K562 (cell line): ENCODE results near the gene SPHK1. TPM values are rescaled to one million over a fixed set of nuclear protein-coding genes. Genes with fewer than 3 reads are reported as not detected.
A peak's percentile ranks its signal among the peaks of the same experiment; 100 is the strongest.

Source experiments
- ASH1L ChIP-seq: fragments of 450-650 bp; IDR thresholded peaks from 2 replicates; pipeline ENCODE4 v1.6.1; 2018; ENCODE audit warnings: borderline replicate concordance, mild to moderate bottlenecking, low read depth; ENCODE audit not compliant: partially characterized antibody
- E2F5 ChIP-seq: sonication (generic); formaldehyde crosslinking; IDR thresholded peaks from 2 replicates; pipeline ENCODE4 v1.8.0; 2022; ENCODE audit warnings: mild to moderate bottlenecking, missing genetic modification reagents
- FOXP4 ChIP-seq: sonication (generic); formaldehyde crosslinking; IDR thresholded peaks from 2 replicates; pipeline ENCODE4 v1.8.0; 2022; ENCODE audit warnings: mild to moderate bottlenecking, missing genetic modification reagents, borderline replicate concordance
- HDAC1 ChIP-seq, 2 experiments: fragments of 450-650 bp; IDR thresholded peaks; 2 replicates each; pipeline ENCODE4 v1.6.1; 2016 to 2017; ENCODE audit warnings: inconsistent platforms in 1 of 2, mild to moderate bottlenecking in 1 of 2, moderate library complexity in 1 of 2
- IRF1 ChIP-seq: sonication (generic); formaldehyde crosslinking; IDR thresholded peaks from 2 replicates; pipeline ENCODE4 v1.8.0; 2022; ENCODE audit warnings: missing genetic modification reagents, mild to moderate bottlenecking, borderline replicate concordance
- IRF2 ChIP-seq: sonication (generic); formaldehyde crosslinking; IDR thresholded peaks from 2 replicates; pipeline ENCODE4 v1.8.1; 2022; ENCODE audit warnings: mild to moderate bottlenecking, missing genetic modification reagents
- NR4A1 ChIP-seq, 2 experiments: fragments of 250-450 bp in 1 of 2; fragments of 450-650 bp in 1 of 2; sonication (Bioruptor Pico) in 1 of 2; IDR thresholded peaks; 2 replicates each; pipeline versions ENCODE4 v1.4.0 to v1.6.1; 2016 to 2020; ENCODE audit warnings: mild to moderate bottlenecking in 2 of 2, missing compliant biosample characterization in 1 of 2, missing genetic modification characterization in 1 of 2, moderate library complexity in 1 of 2
- PHF8 ChIP-seq: fragments of 200-600 bp; sonication (generic); IDR thresholded peaks from 2 replicates; pipeline ENCODE4 v1.6.1; 2012; ENCODE audit warnings: mixed run types, mild to moderate bottlenecking, inconsistent platforms, low read length, moderate library complexity, borderline replicate concordance
- RBM34 ChIP-seq: fragments of 200-400 bp; formaldehyde crosslinking; IDR thresholded peaks from 2 replicates; pipeline ENCODE4 v1.6.1; 2018; ENCODE audit warnings: low read length, borderline replicate concordance; ENCODE audit not compliant: insufficient read depth
- SRF ChIP-seq, 2 experiments: fragments of 250-450, 450-650 bp in 1 of 2; sonication (Bioruptor Pico) in 1 of 2; sonication (generic) in 1 of 2; formaldehyde crosslinking; IDR thresholded peaks; 2 replicates each; pipeline versions ENCODE4 v1.5.0 to v1.5.1; 2020 to 2022; ENCODE audit warnings: mild to moderate bottlenecking in 1 of 2, missing genetic modification reagents in 1 of 2
- ZBTB40 ChIP-seq, 2 experiments: fragments of 450-650 bp in 1 of 2; sonication (generic) in 1 of 2; formaldehyde crosslinking in 1 of 2; IDR thresholded peaks; 2 replicates each; pipeline versions ENCODE4 v1.7.1 to v1.9.0; 2016 to 2022; ENCODE audit warnings: inconsistent platforms in 1 of 2, mild to moderate bottlenecking in 1 of 2, missing genetic modification reagents in 1 of 2
- ZC3H4 ChIP-seq: sonication (generic); formaldehyde crosslinking; IDR thresholded peaks from 2 replicates; pipeline ENCODE4 v1.9.0; 2021; ENCODE audit warnings: missing genetic modification reagents, borderline replicate concordance
- polyA plus RNA-seq, 8 experiments: library from polyadenylated mRNA; depleted of rRNA in 4 of 8; stranded (reverse) in 5 of 8; unstranded in 3 of 8; fragments of >200 nt; fragmentation: Nextera tagmentation in 2 of 8; fragmentation: Illumina TruSeq in 1 of 8; extraction: Ambion mirVana in 2 of 8; extraction: Trizol in 1 of 8; gene quantifications; 2 replicates each; pipeline versions ENCODE4 v1.2.1 to v1.2.3, GENCODE V29; 2011 to 2014; ENCODE audit warnings: inconsistent platforms in 1 of 8, missing spikeins in 1 of 8
- total RNA-seq, 7 experiments: library from RNA; depleted of rRNA in 6 of 7; stranded (reverse); fragments of >200 nt in 6 of 7; fragmentation: Illumina TruSeq in 2 of 7; extraction: Trizol in 2 of 7; gene quantifications; 2 replicates each; pipeline versions ENCODE4 v1.2.1 to v1.2.3, GENCODE V29; 2011 to 2021; ENCODE audit warnings: low replicate concordance in 1 of 7

SPHK1 gene
- total and polyA plus RNA-seq, 9 of the 15 experiments (the other 6 are each of a cell fraction or from before 2014, with no cell fraction given) = 0.21 to 60.3 (median 14.5) TPM

- no peak for TF ChIP-seq PHF8
- TF ChIP-seq HDAC1 (IDR thresholded peaks at IDR 0.05) = peak; percentile 87 to 98
- TF ChIP-seq ZC3H4 (CRISPR knock-in tag) = no peak
- peak; percentile 95; the same call in 1 of the 2 replicates for TF ChIP-seq NR4A1 (CRISPR knock-in tag; IDR thresholded peaks at IDR 0.05)
- TF ChIP-seq NR4A1 (tag; IDR thresholded peaks at IDR 0.05) = peak; percentile 98
- no peak for TF ChIP-seq ZBTB40 (IDR thresholded peaks at IDR 0.05)
- no peak for TF ChIP-seq ZBTB40 (CRISPR knock-in tag; IDR thresholded peaks at IDR 0.05)
- no peak for TF ChIP-seq IRF2 (CRISPR knock-in tag)
- no peak for TF ChIP-seq E2F5 (CRISPR knock-in tag)
- no peak for TF ChIP-seq RBM34
- TF ChIP-seq IRF1 (CRISPR knock-in tag) = no peak
- TF ChIP-seq SRF (CRISPR knock-in tag; IDR thresholded peaks at IDR 0.05) = no peak
- no peak for TF ChIP-seq FOXP4
- no peak for TF ChIP-seq ASH1L
Observed at GRCh38 chr17:76405967-76406647, 21.7 kb downstream of the SPHK1 start (continued).
